Chondrocyte (in vitro differentiated cells): ENCODE measurements around the gene ATP8B3. TPM values are rescaled to one million over a fixed set of nuclear protein-coding genes. Genes with fewer than 3 reads are reported as not detected.

Experiments used
- DNase-seq: peaks from one replicate; pipeline ENCODE4 v3.0.0; 2021; ENCODE audit warnings: mixed read lengths, low spot score
- H3K27ac Mint-ChIP-seq: one replicate; pipeline ENCODE4 v1.8.0; 2021; ENCODE audit warnings: mild to moderate bottlenecking, moderate library complexity, mixed read lengths; ENCODE audit not compliant: unreplicated experiment
- H3K27me3 Mint-ChIP-seq: 2 replicates; pipeline ENCODE4 v1.8.0; 2021; ENCODE audit warnings: low read depth, mixed read lengths
- H3K36me3 Mint-ChIP-seq: 2 replicates; pipeline ENCODE4 v1.8.0; 2021; ENCODE audit warnings: low read depth, mixed read lengths
- H3K4me1 Mint-ChIP-seq: 2 replicates; pipeline ENCODE4 v1.8.0; 2021; ENCODE audit warnings: low read depth, mild to moderate bottlenecking, mixed read lengths
- H3K4me3 Mint-ChIP-seq: one replicate; pipeline ENCODE4 v1.8.0; 2021; ENCODE audit warnings: mild to moderate bottlenecking, moderate library complexity, mixed read lengths; ENCODE audit not compliant: unreplicated experiment
- H3K9me3 Mint-ChIP-seq: 2 replicates; pipeline ENCODE4 v1.8.0; 2021; ENCODE audit warnings: low read depth, mixed read lengths
- total RNA-seq: library from RNA; stranded (reverse); gene quantifications from 3 replicates; pipeline ENCODE4 v1.2.1, GENCODE V29; 2021
- TF ChIP-seq, protein P1 (sequence below): fragments of 200-600 bp; sonication (generic); IDR thresholded peaks from 2 replicates; pipeline ENCODE4 v1.5.0; 2021; ENCODE audit warnings: antibody characterized with exemption, mild to moderate bottlenecking, moderate library complexity

The ATP8B3 gene
- total RNA-seq, 1 donor from 2014 or later, result 5.7 TPM

DNA sequence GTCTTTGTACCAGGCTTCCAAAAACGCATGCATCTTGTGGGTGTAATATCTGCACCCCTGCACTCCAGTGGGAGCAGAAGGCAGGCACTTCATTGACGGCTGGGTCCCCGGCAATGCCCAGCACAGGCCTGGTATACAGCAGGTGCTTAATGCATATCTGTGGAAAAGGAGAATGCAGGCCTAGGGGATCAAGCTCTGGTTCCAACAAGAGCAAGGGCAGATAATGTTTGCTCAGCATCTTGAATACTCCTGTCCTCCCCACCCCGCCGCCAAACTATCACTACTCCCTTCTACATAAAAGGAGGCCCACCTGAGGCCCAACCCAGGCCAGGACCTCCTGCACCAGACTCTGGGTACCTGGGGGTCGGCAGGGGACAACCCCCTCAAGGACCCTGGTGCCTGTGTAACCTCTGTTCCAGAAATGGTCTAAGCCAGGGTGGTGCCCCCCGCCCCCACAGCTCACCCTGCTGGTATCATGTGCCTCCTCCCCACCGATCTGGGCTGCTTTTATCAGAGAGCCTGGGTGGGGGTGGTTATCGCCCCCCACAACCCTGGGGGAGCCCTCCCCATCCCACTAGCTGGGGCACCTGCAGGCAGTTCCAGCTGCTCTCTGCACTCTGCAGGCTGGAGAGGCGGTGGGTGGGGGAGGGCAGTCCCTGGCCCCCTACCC lies 46.5 kb upstream of the ATP8B3 start:
- H3K4me1 Mint-ChIP-seq, result peaks cover 62% of the 10 kb centered on the region
- TF ChIP-seq, protein P1, sequence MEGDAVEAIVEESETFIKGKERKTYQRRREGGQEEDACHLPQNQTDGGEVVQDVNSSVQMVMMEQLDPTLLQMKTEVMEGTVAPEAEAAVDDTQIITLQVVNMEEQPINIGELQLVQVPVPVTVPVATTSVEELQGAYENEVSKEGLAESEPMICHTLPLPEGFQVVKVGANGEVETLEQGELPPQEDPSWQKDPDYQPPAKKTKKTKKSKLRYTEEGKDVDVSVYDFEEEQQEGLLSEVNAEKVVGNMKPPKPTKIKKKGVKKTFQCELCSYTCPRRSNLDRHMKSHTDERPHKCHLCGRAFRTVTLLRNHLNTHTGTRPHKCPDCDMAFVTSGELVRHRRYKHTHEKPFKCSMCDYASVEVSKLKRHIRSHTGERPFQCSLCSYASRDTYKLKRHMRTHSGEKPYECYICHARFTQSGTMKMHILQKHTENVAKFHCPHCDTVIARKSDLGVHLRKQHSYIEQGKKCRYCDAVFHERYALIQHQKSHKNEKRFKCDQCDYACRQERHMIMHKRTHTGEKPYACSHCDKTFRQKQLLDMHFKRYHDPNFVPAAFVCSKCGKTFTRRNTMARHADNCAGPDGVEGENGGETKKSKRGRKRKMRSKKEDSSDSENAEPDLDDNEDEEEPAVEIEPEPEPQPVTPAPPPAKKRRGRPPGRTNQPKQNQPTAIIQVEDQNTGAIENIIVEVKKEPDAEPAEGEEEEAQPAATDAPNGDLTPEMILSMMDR, result no peak
- H3K4me3 Mint-ChIP-seq, result no peak overlapping the region
- H3K36me3 Mint-ChIP-seq, result no peaks in the 10 kb centered on the region
- no peaks in the 10 kb centered on the region for H3K27me3 Mint-ChIP-seq
- DNase-seq, result no peak
- no peak overlapping the region for H3K27ac Mint-ChIP-seq
- H3K9me3 Mint-ChIP-seq, result no peaks in the 10 kb centered on the region

- H3K9me3 Mint-ChIP-seq, result no peaks in the 10 kb centered on the region
- no peaks in the 10 kb centered on the region for H3K27me3 Mint-ChIP-seq
- DNase-seq, result no peak
- TF ChIP-seq, protein P1, result no peak
- peaks cover 67% of the 10 kb centered on the region for H3K4me1 Mint-ChIP-seq
- no peak overlapping the region for H3K4me3 Mint-ChIP-seq
- no peaks in the 10 kb centered on the region for H3K36me3 Mint-ChIP-seq
- peak overlapping the region; percentile 51 for H3K27ac Mint-ChIP-seq
These were observed 45.7 kb upstream of the ATP8B3 start for GRCh38 chr19:1857648-1858326.

DNA sequence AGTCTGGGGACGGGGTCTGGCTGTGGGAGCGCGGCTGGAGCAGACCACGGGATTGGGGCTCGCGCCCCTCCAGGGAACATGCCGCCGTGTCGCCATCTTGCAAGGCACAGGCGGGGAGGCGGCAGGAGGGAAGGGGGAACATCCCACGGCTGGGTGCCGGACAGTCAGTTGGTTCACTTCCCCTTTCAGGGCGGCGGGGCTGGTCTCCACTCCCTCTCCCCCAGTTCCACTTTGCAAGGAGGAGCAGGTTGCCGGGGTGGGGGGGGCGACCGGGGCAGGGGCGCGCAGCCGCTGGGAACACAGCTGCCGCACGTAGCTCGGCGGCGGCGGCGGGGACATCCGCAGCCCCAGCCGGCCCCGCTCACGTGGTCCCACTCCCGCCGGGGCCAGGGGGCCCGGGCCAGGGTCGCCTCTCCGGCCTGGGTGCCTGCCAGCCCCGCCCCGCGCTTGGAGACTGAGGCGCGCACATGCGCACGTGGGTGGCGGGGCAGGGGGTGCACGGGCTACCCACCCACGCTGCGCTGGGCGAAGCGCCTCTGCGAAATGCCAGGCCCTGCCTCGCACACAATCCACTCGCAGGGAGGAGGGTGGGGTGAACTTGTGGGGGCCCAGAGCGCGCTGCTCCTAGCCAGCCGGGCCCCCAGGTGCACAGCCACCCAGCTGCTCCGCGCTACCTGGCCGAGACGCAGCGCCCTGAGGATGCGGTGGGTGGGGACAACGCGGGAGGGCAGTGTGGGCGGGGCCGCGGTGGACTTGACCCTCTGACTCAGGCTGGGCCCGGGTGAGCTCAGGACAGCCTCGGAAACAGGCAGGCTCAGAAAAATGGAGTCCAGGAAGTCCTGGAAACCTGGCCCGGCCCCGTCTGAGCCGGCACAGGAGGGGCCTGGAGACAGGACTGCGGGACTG lies 44.9 kb upstream of the ATP8B3 start:
- no peak overlapping the region for H3K4me3 Mint-ChIP-seq
- H3K4me1 Mint-ChIP-seq, result peaks cover 67% of the 10 kb centered on the region
- TF ChIP-seq, protein P1, result no peak
- no peaks in the 10 kb centered on the region for H3K9me3 Mint-ChIP-seq
- H3K27ac Mint-ChIP-seq, result no peak overlapping the region
- no peaks in the 10 kb centered on the region for H3K27me3 Mint-ChIP-seq
- no peaks in the 10 kb centered on the region for H3K36me3 Mint-ChIP-seq
- no peak for DNase-seq

GRCh38 chr19:1856345-1856697 lies 44.2 kb upstream of the ATP8B3 start:
- no peaks in the 10 kb centered on the region for H3K9me3 Mint-ChIP-seq
- DNase-seq, result no peak
- H3K4me1 Mint-ChIP-seq, result peaks cover 61% of the 10 kb centered on the region
- H3K36me3 Mint-ChIP-seq, result no peaks in the 10 kb centered on the region
- peak overlapping the region; percentile 9 for H3K4me3 Mint-ChIP-seq
- no peaks in the 10 kb centered on the region for H3K27me3 Mint-ChIP-seq
- peak overlapping the region; percentile 73 for H3K27ac Mint-ChIP-seq
- TF ChIP-seq, protein P1, result no peak

DNA sequence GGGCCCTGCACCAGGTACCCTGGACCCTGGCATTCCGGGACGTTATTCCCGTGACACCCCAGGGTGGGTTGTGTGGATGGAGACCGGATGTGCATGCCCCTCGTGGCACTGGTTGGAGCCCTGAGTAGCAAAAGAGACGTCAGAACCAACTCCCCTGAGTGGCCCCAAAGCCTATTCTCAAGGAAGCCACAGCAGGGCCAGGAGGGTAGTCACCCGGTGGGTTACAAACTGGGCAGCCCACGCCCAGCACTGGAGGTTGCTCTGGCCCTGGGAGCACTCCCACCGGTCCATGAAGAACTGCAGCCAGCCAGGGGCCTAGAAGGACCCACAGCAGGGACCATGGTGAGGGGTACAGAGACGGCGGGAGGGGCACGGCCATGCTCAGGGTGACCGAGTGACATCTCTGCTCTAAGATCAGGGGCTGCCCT lies 43.8 kb upstream of the ATP8B3 start:
- Mint-ChIP-seq H3K4me1 (peaks cover 56% of the 10 kb centered on the region), H3K36me3 (no peaks in the 10 kb centered on the region), H3K27ac (peak overlapping the region; percentile 74), H3K27me3 (no peaks in the 10 kb centered on the region), H3K9me3 (no peaks in the 10 kb centered on the region), H3K4me3 (peak overlapping the region; percentile 22)
- TF ChIP-seq, protein P1, result no peak
- DNase-seq, result no peak
